B cell (primary cell): ENCODE data around the gene CAPRIN1.

Experiments used
- CTCF ChIP-seq: fragments of 200-600 bp; IDR thresholded peaks from one replicate; pipeline ENCODE4 v1.8.0; 2022; ENCODE audit warnings: antibody characterized with exemption, mild to moderate bottlenecking
- EZH2 ChIP-seq: IDR thresholded peaks from 2 replicates; pipeline ENCODE4 v1.6.1; 2012; ENCODE audit warnings: borderline replicate concordance, low read depth, mild to moderate bottlenecking, moderate library complexity, low read length; ENCODE audit not compliant: insufficient read depth, poor library complexity, severe bottlenecking

- TF ChIP-seq CTCF (no peak), EZH2 (no peak)
These were observed 47.3 kb upstream of the CAPRIN1 start for GRCh38 chr11:34004236-34004635.
